K562 (cell line): ENCODE data around the gene TICRR. TPM values are rescaled to one million over a fixed set of nuclear protein-coding genes. Genes with fewer than 3 reads are reported as not detected.

ENCODE experiments used
- E2F4 ChIP-seq: sonication (generic); formaldehyde crosslinking; IDR thresholded peaks from 2 replicates; pipeline ENCODE4 v1.8.0; 2022; ENCODE audit warnings: mild to moderate bottlenecking, low read depth, missing genetic modification reagents
- HDAC2 ChIP-seq: fragments of 450-650 bp; IDR thresholded peaks from 2 replicates; pipeline ENCODE4 v1.6.1; 2016; ENCODE audit warnings: mild to moderate bottlenecking
- LARP7 ChIP-seq: fragments of 450-650 bp; IDR thresholded peaks from 2 replicates; pipeline ENCODE4 v1.6.1; 2016
- LCOR ChIP-seq: sonication (generic); formaldehyde crosslinking; IDR thresholded peaks from 2 replicates; pipeline ENCODE4 v1.8.0; 2022; ENCODE audit warnings: mild to moderate bottlenecking, missing genetic modification reagents
- MBD2 ChIP-seq: sonication (generic); IDR thresholded peaks from 2 replicates; pipeline ENCODE4 v1.6.1; 2016; ENCODE audit warnings: low read depth, borderline replicate concordance
- MTA1 ChIP-seq: fragments of 450-650 bp; IDR thresholded peaks from 2 replicates; pipeline ENCODE4 v1.6.1; 2017; ENCODE audit warnings: borderline replicate concordance
- PHF8 ChIP-seq: fragments of 200-600 bp; sonication (generic); IDR thresholded peaks from 2 replicates; pipeline ENCODE4 v1.6.1; 2012; ENCODE audit warnings: mixed run types, mild to moderate bottlenecking, inconsistent platforms, low read length, moderate library complexity, borderline replicate concordance
- PYGO2 ChIP-seq: fragments of 450-650 bp; IDR thresholded peaks from 2 replicates; pipeline ENCODE4 v1.6.1; 2016; ENCODE audit warnings: mild to moderate bottlenecking, missing genetic modification characterization, moderate library complexity, missing compliant biosample characterization
- RBFOX2 ChIP-seq: fragments of 200-400 bp; formaldehyde crosslinking; IDR thresholded peaks from 2 replicates; pipeline ENCODE4 v1.6.1; 2017; ENCODE audit warnings: low read depth, mild to moderate bottlenecking, low read length, moderate library complexity
- SNIP1 ChIP-seq: fragments of 450-650 bp; IDR thresholded peaks from 2 replicates; pipeline ENCODE4 v1.7.1; 2017; ENCODE audit warnings: low read depth, mild to moderate bottlenecking
- SRSF3 ChIP-seq: fragments of 200-400 bp; formaldehyde crosslinking; IDR thresholded peaks from 2 replicates; pipeline ENCODE4 v1.6.1; 2016; ENCODE audit warnings: mild to moderate bottlenecking, low read length, moderate library complexity; ENCODE audit not compliant: insufficient read depth
- XRCC4 ChIP-seq: IDR thresholded peaks from one replicate; pipeline ENCODE4 v1.6.1; 2011; ENCODE audit not compliant: insufficient read depth, insufficient read length; ENCODE audit errors: extremely low read depth
- ZNF124 ChIP-seq: sonication (generic); formaldehyde crosslinking; IDR thresholded peaks from 2 replicates; pipeline ENCODE4 v1.8.1; 2022; ENCODE audit warnings: missing genetic modification reagents
- ZNF431 ChIP-seq: sonication (generic); formaldehyde crosslinking; IDR thresholded peaks from 2 replicates; pipeline ENCODE4 v1.8.0; 2022; ENCODE audit warnings: mild to moderate bottlenecking, missing genetic modification reagents
- ZNF778 ChIP-seq: fragments of 450-650 bp; formaldehyde crosslinking; IDR thresholded peaks from 2 replicates; pipeline ENCODE4 v1.4.0; 2020; ENCODE audit warnings: mild to moderate bottlenecking, moderate library complexity
- polyA plus RNA-seq, 8 experiments: library from polyadenylated mRNA; depleted of rRNA in 4 of 8; stranded (reverse) in 5 of 8; unstranded in 3 of 8; fragments of >200 nt; fragmentation: Nextera tagmentation in 2 of 8; fragmentation: Illumina TruSeq in 1 of 8; extraction: Ambion mirVana in 2 of 8; extraction: Trizol in 1 of 8; gene quantifications; 2 replicates each; pipeline versions ENCODE4 v1.2.1 to v1.2.3, GENCODE V29; 2011 to 2014; ENCODE audit warnings: inconsistent platforms in 1 of 8, missing spikeins in 1 of 8
- total RNA-seq, 7 experiments: library from RNA; depleted of rRNA in 6 of 7; stranded (reverse); fragments of >200 nt in 6 of 7; fragmentation: Illumina TruSeq in 2 of 7; extraction: Trizol in 2 of 7; gene quantifications; 2 replicates each; pipeline versions ENCODE4 v1.2.1 to v1.2.3, GENCODE V29; 2011 to 2021; ENCODE audit warnings: low replicate concordance in 1 of 7
- TF ChIP-seq, protein P1 (sequence below): fragments of 450-650 bp; formaldehyde crosslinking; IDR thresholded peaks from 2 replicates; pipeline ENCODE4 v1.4.0; 2022; ENCODE audit warnings: missing genetic modification characterization
- TF ChIP-seq, protein P2 (sequence below): fragments of 250-450 bp; sonication (Bioruptor Pico); IDR thresholded peaks from 2 replicates; pipeline ENCODE4 v1.8.0; 2022; ENCODE audit warnings: inconsistent platforms, mild to moderate bottlenecking, moderate library complexity, borderline replicate concordance
- TF ChIP-seq, protein P3 (sequence below): fragments of 450-650 bp; IDR thresholded peaks from 2 replicates; pipeline ENCODE4 v1.6.1; 2016; ENCODE audit warnings: missing biosample characterization, missing genetic modification characterization
- TF ChIP-seq, protein P4 (sequence below): fragments of 250-450 bp; sonication (Bioruptor Pico); IDR thresholded peaks from 2 replicates; pipeline ENCODE4 v1.8.0; 2022; ENCODE audit warnings: inconsistent platforms
- TF ChIP-seq, protein P5 (sequence below): fragments of 250-450 bp; sonication (Bioruptor Pico); IDR thresholded peaks from 2 replicates; pipeline ENCODE4 v1.5.0; 2021
- TF ChIP-seq, protein P6 (sequence below): fragments of 250-450 bp; sonication (Bioruptor Pico); IDR thresholded peaks from 2 replicates; pipeline ENCODE4 v1.5.0; 2020; ENCODE audit warnings: mild to moderate bottlenecking

TICRR gene
- total and polyA plus RNA-seq, 9 of the 15 experiments (the other 6 are each of a cell fraction or from before 2014, with no cell fraction given), result 0.84 to 22.9 (median 13.7) TPM

DNA sequence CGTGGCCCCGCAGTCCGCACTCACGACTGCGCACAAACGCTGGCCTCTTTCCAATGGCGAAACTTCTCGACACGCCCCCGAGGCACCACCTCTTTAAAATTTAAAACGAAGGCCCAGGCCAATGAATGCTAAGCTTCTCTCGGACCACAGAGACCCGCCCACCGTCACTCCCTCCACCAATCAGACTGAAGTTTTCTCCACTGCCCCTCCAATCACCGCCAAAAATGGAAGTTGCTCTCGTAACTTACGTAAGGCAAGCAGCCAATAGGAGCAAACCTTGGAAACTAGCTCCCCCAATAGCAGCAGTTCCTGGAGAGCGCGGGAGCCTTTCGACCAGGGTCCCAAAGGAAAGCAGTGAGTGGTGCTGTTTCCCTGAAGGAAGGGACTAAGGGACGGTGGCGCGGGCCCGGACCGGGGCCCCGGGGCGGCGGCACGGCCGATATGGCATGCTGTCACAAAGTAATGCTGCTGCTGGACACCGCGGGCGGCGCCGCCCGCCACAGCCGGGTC, at the start of gene TICRR (continued):
- TF ChIP-seq, protein P1, sequence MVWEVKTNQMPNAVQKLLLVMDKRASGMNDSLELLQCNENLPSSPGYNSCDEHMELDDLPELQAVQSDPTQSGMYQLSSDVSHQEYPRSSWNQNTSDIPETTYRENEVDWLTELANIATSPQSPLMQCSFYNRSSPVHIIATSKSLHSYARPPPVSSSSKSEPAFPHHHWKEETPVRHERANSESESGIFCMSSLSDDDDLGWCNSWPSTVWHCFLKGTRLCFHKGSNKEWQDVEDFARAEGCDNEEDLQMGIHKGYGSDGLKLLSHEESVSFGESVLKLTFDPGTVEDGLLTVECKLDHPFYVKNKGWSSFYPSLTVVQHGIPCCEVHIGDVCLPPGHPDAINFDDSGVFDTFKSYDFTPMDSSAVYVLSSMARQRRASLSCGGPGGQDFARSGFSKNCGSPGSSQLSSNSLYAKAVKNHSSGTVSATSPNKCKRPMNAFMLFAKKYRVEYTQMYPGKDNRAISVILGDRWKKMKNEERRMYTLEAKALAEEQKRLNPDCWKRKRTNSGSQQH, result no peak
- TF ChIP-seq LARP7 (no peak), E2F4 (peak; percentile 98), ZNF124 (CRISPR knock-in tag) (no peak), XRCC4 (no peak), MBD2 (peak; percentile 98), ZNF431 (no peak), PYGO2 (no peak), SRSF3 (no peak), ZNF778 (CRISPR knock-in tag) (no peak), MTA1 (no peak), RBFOX2 (peak; percentile 98), HDAC2 (no peak; the same call in 1 of the 2 replicates), PHF8 (peak; percentile 86; the same call in 1 of the 2 replicates), LCOR (CRISPR knock-in tag) (peak; percentile 61; the same call in 1 of the 2 replicates), SNIP1 (no peak)
- TF ChIP-seq, protein P2, sequence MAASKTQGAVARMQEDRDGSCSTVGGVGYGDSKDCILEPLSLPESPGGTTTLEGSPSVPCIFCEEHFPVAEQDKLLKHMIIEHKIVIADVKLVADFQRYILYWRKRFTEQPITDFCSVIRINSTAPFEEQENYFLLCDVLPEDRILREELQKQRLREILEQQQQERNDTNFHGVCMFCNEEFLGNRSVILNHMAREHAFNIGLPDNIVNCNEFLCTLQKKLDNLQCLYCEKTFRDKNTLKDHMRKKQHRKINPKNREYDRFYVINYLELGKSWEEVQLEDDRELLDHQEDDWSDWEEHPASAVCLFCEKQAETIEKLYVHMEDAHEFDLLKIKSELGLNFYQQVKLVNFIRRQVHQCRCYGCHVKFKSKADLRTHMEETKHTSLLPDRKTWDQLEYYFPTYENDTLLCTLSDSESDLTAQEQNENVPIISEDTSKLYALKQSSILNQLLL (CRISPR knock-in tag), result no peak
- TF ChIP-seq, protein P3, sequence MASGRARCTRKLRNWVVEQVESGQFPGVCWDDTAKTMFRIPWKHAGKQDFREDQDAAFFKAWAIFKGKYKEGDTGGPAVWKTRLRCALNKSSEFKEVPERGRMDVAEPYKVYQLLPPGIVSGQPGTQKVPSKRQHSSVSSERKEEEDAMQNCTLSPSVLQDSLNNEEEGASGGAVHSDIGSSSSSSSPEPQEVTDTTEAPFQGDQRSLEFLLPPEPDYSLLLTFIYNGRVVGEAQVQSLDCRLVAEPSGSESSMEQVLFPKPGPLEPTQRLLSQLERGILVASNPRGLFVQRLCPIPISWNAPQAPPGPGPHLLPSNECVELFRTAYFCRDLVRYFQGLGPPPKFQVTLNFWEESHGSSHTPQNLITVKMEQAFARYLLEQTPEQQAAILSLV (tag), result no peak
- TF ChIP-seq, protein P4, sequence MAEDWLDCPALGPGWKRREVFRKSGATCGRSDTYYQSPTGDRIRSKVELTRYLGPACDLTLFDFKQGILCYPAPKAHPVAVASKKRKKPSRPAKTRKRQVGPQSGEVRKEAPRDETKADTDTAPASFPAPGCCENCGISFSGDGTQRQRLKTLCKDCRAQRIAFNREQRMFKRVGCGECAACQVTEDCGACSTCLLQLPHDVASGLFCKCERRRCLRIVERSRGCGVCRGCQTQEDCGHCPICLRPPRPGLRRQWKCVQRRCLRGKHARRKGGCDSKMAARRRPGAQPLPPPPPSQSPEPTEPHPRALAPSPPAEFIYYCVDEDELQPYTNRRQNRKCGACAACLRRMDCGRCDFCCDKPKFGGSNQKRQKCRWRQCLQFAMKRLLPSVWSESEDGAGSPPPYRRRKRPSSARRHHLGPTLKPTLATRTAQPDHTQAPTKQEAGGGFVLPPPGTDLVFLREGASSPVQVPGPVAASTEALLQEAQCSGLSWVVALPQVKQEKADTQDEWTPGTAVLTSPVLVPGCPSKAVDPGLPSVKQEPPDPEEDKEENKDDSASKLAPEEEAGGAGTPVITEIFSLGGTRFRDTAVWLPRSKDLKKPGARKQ, result no peak
- TF ChIP-seq, protein P5, sequence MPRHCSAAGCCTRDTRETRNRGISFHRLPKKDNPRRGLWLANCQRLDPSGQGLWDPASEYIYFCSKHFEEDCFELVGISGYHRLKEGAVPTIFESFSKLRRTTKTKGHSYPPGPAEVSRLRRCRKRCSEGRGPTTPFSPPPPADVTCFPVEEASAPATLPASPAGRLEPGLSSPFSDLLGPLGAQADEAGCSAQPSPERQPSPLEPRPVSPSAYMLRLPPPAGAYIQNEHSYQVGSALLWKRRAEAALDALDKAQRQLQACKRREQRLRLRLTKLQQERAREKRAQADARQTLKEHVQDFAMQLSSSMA, result no peak
- TF ChIP-seq, protein P6, sequence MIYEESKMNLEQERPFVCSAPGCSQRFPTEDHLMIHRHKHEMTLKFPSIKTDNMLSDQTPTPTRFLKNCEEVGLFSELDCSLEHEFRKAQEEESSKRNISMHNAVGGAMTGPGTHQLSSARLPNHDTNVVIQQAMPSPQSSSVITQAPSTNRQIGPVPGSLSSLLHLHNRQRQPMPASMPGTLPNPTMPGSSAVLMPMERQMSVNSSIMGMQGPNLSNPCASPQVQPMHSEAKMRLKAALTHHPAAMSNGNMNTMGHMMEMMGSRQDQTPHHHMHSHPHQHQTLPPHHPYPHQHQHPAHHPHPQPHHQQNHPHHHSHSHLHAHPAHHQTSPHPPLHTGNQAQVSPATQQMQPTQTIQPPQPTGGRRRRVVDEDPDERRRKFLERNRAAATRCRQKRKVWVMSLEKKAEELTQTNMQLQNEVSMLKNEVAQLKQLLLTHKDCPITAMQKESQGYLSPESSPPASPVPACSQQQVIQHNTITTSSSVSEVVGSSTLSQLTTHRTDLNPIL (CRISPR knock-in tag), result no peak
